Gastroesophageal sphincter (tissue), 4 donors: ENCODE data around the gene ARHGAP24. TPM values are rescaled to one million over a fixed set of nuclear protein-coding genes. Genes with fewer than 3 reads are reported as not detected.

Experiments
- ATAC-seq: fragments of 150-250 bp; one replicate; pipeline ENCODE4 v1.9.1; 2016; ENCODE audit warnings: mild to moderate bottlenecking, moderate library complexity
- H3K27ac ChIP-seq, 4 donors: fragments of 200-600 bp; sonication (generic) in 3 of 4; 1 replicate in 3 of 4; 2 replicates in 1 of 4; pipeline ENCODE4 v1.5.1; 2016 to 2019
- H3K27me3 ChIP-seq: fragments of 200-600 bp; sonication (generic); one replicate; pipeline ENCODE4 v1.5.1; 2019
- H3K36me3 ChIP-seq, 2 donors: fragments of 200-600 bp; sonication (generic); one replicate each; pipeline ENCODE4 v1.5.1; 2019; ENCODE audit warnings: control low read depth in 1 of 2
- H3K4me1 ChIP-seq, 3 donors: fragments of 200-600 bp; sonication (generic); 1 replicate in 2 of 3; 2 replicates in 1 of 3; pipeline ENCODE4 v1.5.1; 2016 to 2019; ENCODE audit warnings: control low read depth in 2 of 3
- H3K4me3 ChIP-seq, 2 donors: fragments of 200-600 bp; sonication (generic); one replicate each; pipeline ENCODE4 v1.5.1; 2019; ENCODE audit warnings: mild to moderate bottlenecking in 1 of 2, moderate library complexity in 1 of 2
- H3K9me3 ChIP-seq, 3 donors: fragments of 200-600 bp; sonication (generic); one replicate each; pipeline ENCODE4 v1.5.1; 2017 to 2019; ENCODE audit warnings: control low read depth in 2 of 3
- CTCF ChIP-seq, 4 experiments: fragments of 200-600 bp in 2 of 4; fragments of 450-650 bp in 2 of 4; sonication (generic) in 1 of 4; IDR thresholded peaks; one replicate each; pipeline ENCODE4 v1.5.1; 2017 to 2019; ENCODE audit warnings: antibody characterized with exemption in 4 of 4, mild to moderate bottlenecking in 2 of 4, moderate library complexity in 2 of 4
- EP300 ChIP-seq: sonication (generic); formaldehyde crosslinking; IDR thresholded peaks from one replicate; pipeline ENCODE4 v1.6.1; 2017; ENCODE audit warnings: antibody characterized with exemption, mild to moderate bottlenecking
- POLR2A ChIP-seq, 2 donors: fragments of 450-650 bp; IDR thresholded peaks; one replicate each; pipeline ENCODE4 v1.6.1; 2017; ENCODE audit warnings: antibody characterized with exemption in 2 of 2, mild to moderate bottlenecking in 2 of 2, moderate library complexity in 1 of 2
- POLR2AphosphoS5 ChIP-seq: sonication (generic); formaldehyde crosslinking; IDR thresholded peaks from one replicate; pipeline ENCODE4 v1.6.1; 2017; ENCODE audit warnings: antibody characterized with exemption
- WGBS, 2 donors: methylation state at CpG; one replicate each; pipeline ENCODE4 v1.1.5; 2018; ENCODE audit warnings: low coverage in 1 of 2; 5-methylcytosine and 5-hydroxymethylcytosine counted together
- total RNA-seq, 4 donors: library from RNA; depleted of rRNA; stranded (reverse); fragments of >200 nt; gene quantifications; one replicate each; pipeline ENCODE4 v1.1.0, GENCODE V29; 2016

The ARHGAP24 gene
- total RNA-seq, 4 donors from 2014 or later: 24.4 to 38.6 (median 34.3) TPM

- Histone ChIP-seq H3K4me3 (no peak overlapping the region), H3K27ac (no peak overlapping the region), H3K36me3 (no peaks in the 10 kb centered on the region), H3K9me3 (no peaks in the 10 kb centered on the region), H3K4me1 (peaks cover 0 to 22% (median 0%) of the 10 kb centered on the region in 3 donors), H3K27me3 (no peaks in the 10 kb centered on the region)
- ATAC-seq: no peak
- TF ChIP-seq EP300: no peak
- no peak for TF ChIP-seq POLR2A (IDR thresholded peaks at IDR 0.05)
- no peak for TF ChIP-seq POLR2AphosphoS5
- TF ChIP-seq CTCF (IDR thresholded peaks at IDR 0.05): no peak
- 47 to 60% methylated on average over 1 of the region's 1 CpG for WGBS, 2 donors
These were observed 297.5 kb downstream of the ARHGAP24 start for GRCh38 chr4:85772470-85772869.

GRCh38 chr4:85773372-85773771, 298.4 kb downstream of the ARHGAP24 start:
- Histone ChIP-seq H3K36me3 (no peaks in the 10 kb centered on the region), H3K4me1 (peaks cover 0 to 23% (median 0%) of the 10 kb centered on the region in 3 donors), H3K27ac (no peak overlapping the region), H3K4me3 (no peak overlapping the region), H3K9me3 (no peaks in the 10 kb centered on the region), H3K27me3 (no peaks in the 10 kb centered on the region)
- TF ChIP-seq CTCF (IDR thresholded peaks at IDR 0.05) (no peak), POLR2A (IDR thresholded peaks at IDR 0.05) (no peak), EP300 (no peak), POLR2AphosphoS5 (no peak)
- WGBS, 2 donors: 86% methylated on average over 1 of the region's 1 CpG
- no peak for ATAC-seq

GRCh38 chr4:85774000-85774399, 299.1 kb downstream of the ARHGAP24 start:
- Histone ChIP-seq H3K27me3 (no peaks in the 10 kb centered on the region), H3K9me3 (no peaks in the 10 kb centered on the region), H3K4me3 (no peak overlapping the region), H3K27ac (no peak overlapping the region), H3K36me3 (no peaks in the 10 kb centered on the region), H3K4me1 (peaks cover 0 to 27% (median 0%) of the 10 kb centered on the region in 3 donors)
- WGBS, 2 donors: no CpG with 5 or more reads among the region's 1 CpG
- no peak for ATAC-seq
- no peak for TF ChIP-seq CTCF (IDR thresholded peaks at IDR 0.05)
- no peak for TF ChIP-seq POLR2AphosphoS5
- TF ChIP-seq POLR2A (IDR thresholded peaks at IDR 0.05): no peak
- no peak for TF ChIP-seq EP300

- Histone ChIP-seq H3K4me3 (no peak overlapping the region), H3K27ac (no peak overlapping the region), H3K27me3 (no peaks in the 10 kb centered on the region), H3K4me1 (peaks cover 0 to 32% (median 0%) of the 10 kb centered on the region in 3 donors), H3K9me3 (no peaks in the 10 kb centered on the region), H3K36me3 (no peaks in the 10 kb centered on the region)
- ATAC-seq: no peak
- TF ChIP-seq CTCF (IDR thresholded peaks at IDR 0.05) (no peak), POLR2A (IDR thresholded peaks at IDR 0.05) (no peak), POLR2AphosphoS5 (no peak), EP300 (no peak)
- 80 to 88% methylated on average over 3 of the region's 3 CpGs for WGBS, 2 donors
These were observed 299.5 kb downstream of the ARHGAP24 start for GRCh38 chr4:85774489-85774888.

GRCh38 chr4:85776096-85776495, 301.1 kb downstream of the ARHGAP24 start:
- Histone ChIP-seq H3K27ac (peak overlapping the region in 2 of 4 donors; percentile 11 to 16), H3K9me3 (no peaks in the 10 kb centered on the region), H3K4me3 (no peak overlapping the region), H3K27me3 (no peaks in the 10 kb centered on the region), H3K36me3 (no peaks in the 10 kb centered on the region), H3K4me1 (peaks cover 0 to 48% (median 2%) of the 10 kb centered on the region in 3 donors)
- TF ChIP-seq POLR2A (IDR thresholded peaks at IDR 0.05) (no peak), CTCF (IDR thresholded peaks at IDR 0.05) (no peak), EP300 (no peak), POLR2AphosphoS5 (no peak)
- WGBS, 2 donors: 33 to 56% methylated on average over 1 to 2 of the region's 2 CpGs
- no peak for ATAC-seq
